A673 (cell line): Measurements from ENCODE around the gene ZNF512B. TPM values are rescaled to one million over a fixed set of nuclear protein-coding genes. Genes with fewer than 3 reads are reported as not detected.

Source experiments
- BruUV-seq: library from RNA; stranded (reverse); fragments of 400-500 nt; replicated peaks from 2 replicates; lab custom pipeline; 2021; lab: Mats Ljungman, UMichigan
- CTCF ChIA-PET: fragments of 300-600 bp; sonication (Branson Sonifier 250); formaldehyde crosslinking; loops from one replicate; lab custom pipeline; 2022; ENCODE audit warnings: antibody characterized with exemption; lab: Charles Lee
- POLR2A ChIA-PET: fragments of 300-600 bp; sonication (Branson Sonifier 250); formaldehyde crosslinking; loops from one replicate; lab custom pipeline; 2022; ENCODE audit warnings: antibody characterized with exemption; ENCODE audit not compliant: low non-redundant PET; lab: Charles Lee
- DNase-seq: peaks from one replicate; pipeline ENCODE4 v3.0.0-alpha.2; 2015; ENCODE audit warnings: low spot score
- H3K27ac ChIP-seq: fragments of 200-600 bp; sonication (generic); 2 replicates; pipeline ENCODE4 v1.5.1; 2016; ENCODE audit warnings: mixed run types, low read depth, mild to moderate bottlenecking, mixed read lengths, antibody characterized with exemption, low read length; ENCODE audit not compliant: poor library complexity, severe bottlenecking
- H3K27me3 ChIP-seq: fragments of 200-600 bp; sonication (generic); replicated peaks from 2 replicates; pipeline ENCODE4 v1.6.1; 2017; ENCODE audit warnings: mixed run types, low read depth, mild to moderate bottlenecking, mixed read lengths, antibody characterized with exemption, low read length; ENCODE audit not compliant: insufficient read depth, poor library complexity
- H3K36me3 ChIP-seq: fragments of 200-600 bp; sonication (generic); 2 replicates; pipeline ENCODE4 v1.6.1; 2016; ENCODE audit warnings: mixed run types, mild to moderate bottlenecking, mixed read lengths, antibody characterized with exemption, low read length; ENCODE audit not compliant: insufficient read depth, poor library complexity, severe bottlenecking
- H3K4me1 ChIP-seq: fragments of 200-600 bp; sonication (generic); 2 replicates; pipeline ENCODE4 v1.6.1; 2017; ENCODE audit warnings: mixed run types, mild to moderate bottlenecking, mixed read lengths, antibody characterized with exemption, low read length; ENCODE audit not compliant: insufficient read depth, poor library complexity, severe bottlenecking
- H3K4me3 ChIP-seq: fragments of 200-600 bp; sonication (generic); 2 replicates; pipeline ENCODE4 v1.5.1; 2016; ENCODE audit warnings: low read depth, mixed run types, mild to moderate bottlenecking, mixed read lengths, low read length; ENCODE audit not compliant: poor library complexity, severe bottlenecking
- H3K9me3 ChIP-seq: fragments of 200-600 bp; sonication (generic); 2 replicates; pipeline ENCODE4 v1.6.1; 2016; ENCODE audit warnings: mixed run types, low read depth, mild to moderate bottlenecking, mixed read lengths, antibody characterized with exemption, low read length; ENCODE audit not compliant: poor library complexity, severe bottlenecking
- CTCF ChIP-seq: fragments of 300-800, 200-600 bp; sonication (generic); conservative IDR thresholded peaks from 2 replicates; pipeline ENCODE4 v1.5.1; 2017; ENCODE audit warnings: low read depth, mild to moderate bottlenecking, antibody characterized with exemption, low read length, moderate library complexity, mixed read lengths
- EZH2 ChIP-seq: fragments of 200-600 bp; sonication (generic); IDR thresholded peaks from 2 replicates; pipeline ENCODE4 v1.6.1; 2017; ENCODE audit warnings: borderline replicate concordance, low read depth, mild to moderate bottlenecking, mixed read lengths, antibody characterized with exemption, low read length; ENCODE audit not compliant: poor library complexity, severe bottlenecking
- intact Hi-C: fragments of 100-400 bp; cut with micrococcal nuclease; formaldehyde crosslinking; loops from one replicate; pipeline ENCODE4 v1.10.0; 2022; ENCODE audit not compliant: unreplicated experiment
- total RNA-seq: library from RNA; stranded (reverse); gene quantifications from 2 replicates; pipeline ENCODE4 v1.2.3, GENCODE V29; 2021

Gene ZNF512B
- total RNA-seq, 1 experiment from 2014 or later, result 28.9 TPM

DNA sequence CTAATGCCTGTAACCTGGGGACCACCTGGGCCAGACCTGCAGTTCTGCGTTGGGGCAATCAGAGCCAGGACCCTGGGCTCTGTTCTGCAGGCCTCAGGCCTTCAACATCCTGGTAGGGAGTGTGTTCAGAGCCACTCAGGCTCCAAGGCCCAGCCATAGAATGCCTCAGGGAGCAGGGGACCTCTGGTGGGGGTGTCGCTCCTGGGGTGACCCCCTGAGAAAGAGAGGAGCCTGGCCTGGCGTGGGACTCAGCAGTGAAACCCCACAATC is 26.0 kb downstream of the ZNF512B start:
- H3K9me3 ChIP-seq, result no peaks in the 10 kb centered on the region
- intact Hi-C loops, result no loop called here
- POLR2A ChIA-PET, result no interaction called here
- no peak overlapping the region for H3K27ac ChIP-seq
- H3K4me3 ChIP-seq, result no peak overlapping the region
- peaks cover 8% of the 10 kb centered on the region for H3K4me1 ChIP-seq
- CTCF ChIA-PET, result no interaction called here
- DNase-seq, result no peak
- no peak for TF ChIP-seq EZH2
- no peak for TF ChIP-seq CTCF
- BruUV-seq, result no TSS peak
- peaks cover 41% of the 10 kb centered on the region for H3K36me3 ChIP-seq
- H3K27me3 ChIP-seq, result no peaks in the 10 kb centered on the region

- ChIA-PET CTCF (no interaction called here), POLR2A (no interaction called here)
- Histone ChIP-seq H3K27ac (no peak overlapping the region), H3K27me3 (no peaks in the 10 kb centered on the region), H3K36me3 (peaks cover 41% of the 10 kb centered on the region), H3K9me3 (no peaks in the 10 kb centered on the region), H3K4me3 (no peak overlapping the region), H3K4me1 (peaks cover 2% of the 10 kb centered on the region)
- no peak for DNase-seq
- intact Hi-C loops, result no loop called here
- no TSS peak for BruUV-seq
- TF ChIP-seq EZH2, result no peak
- no peak for TF ChIP-seq CTCF
These were observed 26.5 kb downstream of the ZNF512B start for GRCh38 chr20:63942969-63943807.

DNA sequence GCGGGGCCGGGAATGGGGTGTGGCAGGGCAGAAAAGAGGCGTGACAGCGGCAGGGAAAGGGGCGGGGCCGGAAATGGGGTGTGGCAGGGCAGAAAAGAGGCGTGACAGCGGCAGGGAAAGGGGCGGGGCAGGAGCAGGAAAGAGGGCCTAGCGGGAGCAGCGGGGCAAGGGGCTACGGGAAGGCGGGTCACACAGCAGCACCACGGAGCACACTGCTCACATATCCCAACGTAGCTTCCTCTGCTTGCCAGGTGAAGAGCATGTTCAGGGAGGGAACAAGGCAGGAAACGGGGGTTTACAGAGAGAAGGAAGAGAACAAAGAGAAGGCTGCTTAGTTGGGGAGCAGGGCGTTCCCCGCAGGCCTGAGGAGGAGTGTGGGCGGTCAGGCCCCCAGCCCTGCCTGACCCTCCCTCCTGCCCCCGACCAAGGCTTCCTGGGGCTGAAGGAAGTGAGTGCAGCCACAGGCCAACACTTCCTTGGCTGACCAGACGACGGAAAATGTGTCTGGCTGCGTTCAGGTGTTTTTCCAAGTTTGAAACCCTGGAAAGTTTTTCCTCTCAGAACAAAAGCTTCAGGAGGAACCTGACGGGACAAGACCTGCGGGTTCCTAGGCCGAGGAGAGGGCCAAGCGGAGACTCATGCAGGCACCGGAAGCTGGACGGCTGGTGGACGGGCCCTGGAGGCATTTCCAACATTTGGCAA is 27.3 kb downstream of the ZNF512B start:
- BruUV-seq, result no TSS peak
- intact Hi-C loops, result no loop called here
- Histone ChIP-seq H3K4me1 (no peaks in the 10 kb centered on the region), H3K9me3 (no peaks in the 10 kb centered on the region), H3K36me3 (peaks cover 41% of the 10 kb centered on the region), H3K27me3 (no peaks in the 10 kb centered on the region), H3K27ac (no peak overlapping the region), H3K4me3 (no peak overlapping the region)
- POLR2A ChIA-PET, result no interaction called here
- TF ChIP-seq EZH2 (no peak), CTCF (no peak)
- CTCF ChIA-PET, result no interaction called here
- peak; percentile 33 for DNase-seq
